ENCODE data around the gene KCNN4.

KCNN4 gene

DNA sequence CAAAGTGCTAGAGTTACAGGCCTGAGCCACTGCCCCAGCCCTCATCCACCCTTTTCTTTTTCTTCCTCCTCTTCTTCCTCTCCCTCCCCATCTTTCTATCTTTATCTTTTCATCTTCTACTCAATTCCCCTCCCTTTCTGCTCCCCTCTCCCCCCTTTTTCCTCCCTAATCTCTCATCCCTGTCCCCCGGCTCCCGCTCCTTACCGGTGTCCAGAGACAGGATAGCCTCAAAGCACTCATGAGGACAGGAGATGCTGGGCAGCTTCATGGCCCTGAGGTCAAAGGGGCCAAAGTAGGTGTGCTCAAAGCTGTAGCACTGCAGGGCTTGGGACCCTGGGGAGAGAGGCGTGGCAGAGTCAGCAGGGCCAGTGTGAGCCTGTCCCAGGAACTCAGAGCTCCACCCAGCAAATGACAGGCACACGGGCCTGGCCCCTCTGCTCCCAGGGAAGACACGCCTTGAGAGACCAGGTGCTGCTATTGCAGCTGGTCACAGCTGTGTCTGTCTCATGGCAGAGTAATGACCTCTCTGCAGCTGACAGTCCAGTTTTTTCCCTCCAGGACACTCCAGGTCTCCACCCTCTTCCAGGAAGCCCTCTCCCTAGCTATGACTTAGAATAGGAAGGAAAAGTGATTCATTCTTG is 18.8 kb upstream of the KCNN4 start:
- in situ Hi-C loops (cut with HindIII; ENCODE audit: low sequenced_read_pairs): no loop called here

GRCh38 chr19:43798546-43799409 is 18.0 kb upstream of the KCNN4 start:
- in situ Hi-C loops (cut with HindIII; ENCODE audit: low sequenced_read_pairs): no loop called here

DNA sequence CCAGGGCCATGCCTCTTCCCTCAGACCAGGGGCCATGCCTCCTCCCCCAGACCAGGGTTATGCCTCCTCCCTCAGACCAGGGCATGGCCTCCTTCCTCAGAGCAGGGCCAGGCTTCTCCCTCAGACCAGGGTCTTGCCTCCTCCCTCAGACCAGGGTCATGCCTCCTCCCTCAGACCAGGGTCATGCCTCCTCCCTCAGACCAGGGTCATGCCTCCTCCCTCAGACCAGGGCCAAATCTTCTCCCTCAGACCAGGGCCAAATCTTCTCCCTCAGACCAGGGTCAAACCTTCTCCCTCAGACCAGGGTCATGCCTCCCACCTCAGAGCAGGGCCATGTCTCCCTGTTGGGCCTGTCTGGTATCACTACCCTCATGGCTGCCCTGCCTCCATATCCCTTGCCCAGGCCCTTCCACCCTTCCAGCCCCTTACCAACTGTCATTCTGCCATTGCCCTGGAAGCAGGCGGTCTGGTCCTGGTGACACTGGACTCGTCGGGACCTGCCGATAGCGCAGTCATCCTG is 17.3 kb upstream of the KCNN4 start:
- in situ Hi-C loops (cut with HindIII; ENCODE audit: low sequenced_read_pairs): no loop called here

- in situ Hi-C loops (cut with HindIII; ENCODE audit: low sequenced_read_pairs): no loop called here
Observed at GRCh38 chr19:43797556-43797955, 16.8 kb upstream of the KCNN4 start.

GRCh38 chr19:43797118-43797517 is 16.3 kb upstream of the KCNN4 start:
- in situ Hi-C loops (cut with HindIII; ENCODE audit: low sequenced_read_pairs): no loop called here

DNA sequence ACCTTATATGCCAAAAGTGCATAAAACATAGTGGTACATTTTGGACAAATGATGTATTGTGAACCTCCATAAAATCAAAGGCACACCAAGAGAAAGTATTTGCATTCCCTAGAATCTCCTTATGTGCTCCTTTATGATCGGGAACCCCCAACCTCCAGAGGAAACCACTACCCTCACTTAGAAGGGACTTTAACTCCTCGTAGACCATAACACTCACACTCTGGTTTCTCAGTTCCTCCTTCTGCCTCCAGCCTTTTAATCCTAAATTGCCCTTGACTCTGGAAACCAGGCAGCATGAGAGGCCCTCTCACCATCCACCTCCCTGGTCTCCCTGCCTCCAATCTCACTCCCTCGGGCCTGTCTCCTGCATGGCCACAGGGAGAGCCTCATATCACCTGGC is 9.8 kb upstream of the KCNN4 start:
- in situ Hi-C loops (cut with HindIII; ENCODE audit: low sequenced_read_pairs): no loop called here

DNA sequence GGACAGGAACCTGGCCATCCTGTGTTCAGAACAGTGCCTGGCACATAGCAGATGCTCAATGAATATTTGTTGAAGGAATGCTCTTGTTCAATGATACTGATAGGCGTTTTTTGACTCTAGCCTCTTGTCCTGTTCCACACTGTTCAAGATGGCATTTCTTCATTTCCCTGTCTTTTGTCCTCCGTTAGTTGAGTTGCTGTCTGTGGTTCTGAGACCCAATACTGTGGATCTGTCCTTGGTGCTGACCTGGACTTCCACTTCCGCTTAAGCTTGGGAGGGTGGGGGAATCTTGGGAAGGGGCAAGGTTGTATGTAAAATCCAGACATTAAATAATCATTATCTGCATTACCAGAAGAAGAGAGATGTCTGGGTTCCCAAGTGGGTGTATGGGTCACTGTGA is 8.3 kb upstream of the KCNN4 start:
- in situ Hi-C loops (cut with HindIII; ENCODE audit: low sequenced_read_pairs): no loop called here

GRCh38 chr19:43786665-43787064 is 5.9 kb upstream of the KCNN4 start:
- in situ Hi-C loops (cut with HindIII; ENCODE audit: low sequenced_read_pairs): no loop called here

DNA sequence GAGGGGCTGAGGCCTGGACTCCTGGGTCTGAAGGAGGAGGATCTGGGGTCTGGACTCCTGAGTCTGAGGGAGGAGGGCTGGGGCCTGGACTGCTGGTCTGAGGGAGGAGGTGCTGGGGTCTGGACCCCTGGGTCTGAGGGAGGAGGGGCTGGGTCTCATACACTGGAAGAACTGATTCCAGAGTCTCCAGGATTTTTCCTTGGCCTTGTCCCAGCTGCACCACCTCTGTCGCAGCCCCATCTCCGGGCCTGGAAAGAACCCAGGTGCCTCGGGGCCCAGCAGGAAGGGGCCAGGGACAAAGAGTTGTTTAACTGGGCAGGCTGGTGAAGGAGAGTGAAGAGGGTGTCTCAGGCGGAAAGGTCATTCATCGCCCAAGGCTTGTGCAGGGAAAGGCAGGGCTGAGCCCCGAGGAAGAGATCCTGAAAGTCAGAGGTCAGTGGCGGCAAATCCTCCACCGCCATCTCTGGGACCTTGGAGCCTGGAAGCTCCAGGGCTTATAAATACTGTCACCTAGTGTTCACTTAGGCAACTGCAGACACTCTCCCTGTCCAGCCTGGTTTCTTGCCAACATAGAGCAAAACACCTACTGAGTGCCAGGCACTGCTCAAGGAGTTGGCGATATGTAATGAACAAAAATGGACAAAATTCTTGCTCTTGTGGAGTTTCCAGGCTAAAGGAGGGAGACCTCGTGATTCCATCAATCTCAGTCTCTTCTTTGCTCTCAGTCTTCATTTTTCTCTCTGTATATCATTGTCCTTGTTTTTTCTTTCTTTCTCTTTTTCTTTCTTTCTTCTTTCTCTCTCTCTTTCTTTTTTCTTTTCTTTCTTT is 4.4 kb upstream of the KCNN4 start:
- in situ Hi-C loops (cut with HindIII; ENCODE audit: low sequenced_read_pairs): no loop called here

DNA sequence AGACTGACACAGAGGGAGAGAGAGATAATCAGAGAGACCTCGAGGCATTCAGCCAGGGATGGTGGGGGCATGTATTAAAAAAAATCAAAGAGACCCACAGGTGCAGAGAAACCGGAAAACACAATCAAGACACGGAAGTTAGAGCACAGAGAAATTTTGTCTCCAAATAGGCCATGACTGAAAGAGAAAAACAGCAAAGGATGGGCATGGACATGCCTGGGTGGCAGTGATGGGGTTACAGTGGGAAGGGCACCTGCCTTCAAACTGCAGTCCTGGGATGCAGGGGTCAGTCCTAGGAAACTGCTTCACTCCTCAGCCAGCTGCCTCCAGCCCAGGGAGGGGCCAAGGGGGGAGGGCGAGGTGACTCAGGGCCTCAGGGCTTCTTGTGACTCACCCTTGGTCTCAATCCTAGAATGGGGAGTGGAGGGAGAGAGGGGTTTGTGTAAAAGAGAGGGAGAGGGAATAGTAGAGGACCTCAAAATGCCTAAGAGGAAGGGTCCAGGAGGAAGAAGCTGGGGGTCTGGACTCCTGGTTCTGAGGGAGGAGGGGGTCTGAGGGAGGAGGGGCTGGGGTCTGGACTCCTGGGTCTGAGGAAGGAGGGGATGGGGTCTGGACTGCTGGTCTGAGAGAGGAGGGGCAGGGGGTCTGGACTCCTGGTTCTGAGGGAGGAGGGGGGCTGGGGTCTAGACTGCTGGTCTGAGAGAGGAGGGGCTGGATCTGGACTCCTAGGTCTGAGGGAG is 3.6 kb upstream of the KCNN4 start:
- in situ Hi-C loops (cut with HindIII; ENCODE audit: low sequenced_read_pairs): no loop called here

- in situ Hi-C loops (cut with HindIII; ENCODE audit: low sequenced_read_pairs): no loop called here
Observed at GRCh38 chr19:43783636-43784035, 2.9 kb upstream of the KCNN4 start.

DNA sequence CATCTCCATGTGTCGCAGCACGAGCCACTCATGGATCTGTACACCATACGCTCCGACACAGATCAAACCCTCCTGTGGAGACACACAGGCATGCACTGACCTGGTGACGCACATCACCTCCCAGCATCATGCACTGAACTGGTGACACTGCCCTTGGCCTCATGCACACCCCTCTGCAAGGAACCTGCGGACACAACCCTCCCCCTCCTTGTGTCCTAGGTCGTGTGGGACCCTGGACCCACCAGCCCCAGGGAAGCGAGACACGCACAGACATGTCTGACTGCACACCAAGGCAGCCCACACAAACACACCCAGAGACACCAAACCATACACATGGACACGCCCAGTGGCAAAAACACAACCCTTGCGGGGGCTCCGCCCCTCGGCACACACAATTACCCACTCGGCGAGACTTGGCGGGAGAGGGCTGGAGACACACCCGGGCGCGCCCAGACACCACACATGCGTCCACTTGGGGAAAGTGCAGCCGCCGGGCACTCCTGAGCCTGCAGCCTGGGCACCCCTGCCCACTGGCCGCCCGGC is 2.0 kb upstream of the KCNN4 start:
- in situ Hi-C loops (cut with HindIII; ENCODE audit: low sequenced_read_pairs): no loop called here

GRCh38 chr19:43782311-43782660 is 1.5 kb upstream of the KCNN4 start:
- in situ Hi-C loops (cut with HindIII; ENCODE audit: low sequenced_read_pairs): no loop called here

GRCh38 chr19:43781630-43782310 is 997 bp upstream of the KCNN4 start:
- in situ Hi-C loops (cut with HindIII; ENCODE audit: low sequenced_read_pairs): no loop called here

DNA sequence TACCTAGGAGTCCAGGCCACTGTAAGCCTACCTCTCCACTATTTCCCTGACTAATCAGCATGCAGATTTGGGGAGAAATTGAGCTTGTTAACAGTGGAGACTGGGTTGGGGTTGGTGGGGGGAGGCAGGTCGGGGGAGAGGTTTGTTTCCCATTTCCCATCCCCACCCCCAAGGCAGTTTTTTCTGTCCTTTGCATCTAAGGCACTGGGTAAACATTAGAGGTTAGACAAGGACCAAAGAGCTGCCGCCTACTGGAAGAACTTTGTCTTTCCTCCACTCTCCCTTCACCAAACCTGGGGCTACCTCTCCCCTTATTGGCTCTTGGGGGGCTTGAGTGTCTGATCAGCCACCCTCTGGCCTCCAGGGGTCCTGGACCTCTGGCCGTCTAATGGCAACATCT is 953 bp downstream of the KCNN4 start:
- in situ Hi-C loops (cut with HindIII; ENCODE audit: low sequenced_read_pairs): no loop called here

DNA sequence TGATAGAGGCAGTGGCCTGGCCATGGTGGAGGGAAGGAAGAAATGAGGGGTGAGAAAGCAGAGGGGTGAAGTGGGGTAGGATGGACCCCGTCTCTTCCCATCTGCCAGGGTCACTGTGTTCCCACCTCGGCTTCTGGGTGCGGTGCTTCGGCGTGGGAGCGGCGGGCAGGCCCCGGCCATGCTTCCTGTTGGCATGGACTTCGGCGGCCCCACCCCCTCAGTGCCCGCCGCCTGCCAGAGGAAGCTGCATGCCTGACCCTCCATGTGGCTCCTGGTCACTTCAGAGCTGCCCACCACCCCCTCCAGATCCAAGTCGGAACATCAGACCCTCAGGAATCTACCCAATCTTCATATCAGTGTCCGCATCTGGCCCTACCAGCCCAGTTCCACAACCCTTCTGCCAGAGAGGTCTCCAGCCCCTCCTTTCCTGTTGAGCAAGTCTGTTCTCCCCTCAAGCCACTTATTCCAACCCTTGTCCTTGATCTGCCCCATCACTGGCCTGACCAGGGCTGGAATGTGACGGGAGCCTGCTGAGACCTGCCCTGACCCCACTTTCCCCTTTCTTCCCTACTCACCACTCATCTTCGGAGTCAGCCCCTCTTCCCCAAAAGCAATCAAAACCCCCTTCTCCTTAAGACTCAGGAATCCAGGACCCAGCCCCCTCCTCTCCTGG is 1.5 kb downstream of the KCNN4 start:
- in situ Hi-C loops (cut with HindIII; ENCODE audit: low sequenced_read_pairs): no loop called here

DNA sequence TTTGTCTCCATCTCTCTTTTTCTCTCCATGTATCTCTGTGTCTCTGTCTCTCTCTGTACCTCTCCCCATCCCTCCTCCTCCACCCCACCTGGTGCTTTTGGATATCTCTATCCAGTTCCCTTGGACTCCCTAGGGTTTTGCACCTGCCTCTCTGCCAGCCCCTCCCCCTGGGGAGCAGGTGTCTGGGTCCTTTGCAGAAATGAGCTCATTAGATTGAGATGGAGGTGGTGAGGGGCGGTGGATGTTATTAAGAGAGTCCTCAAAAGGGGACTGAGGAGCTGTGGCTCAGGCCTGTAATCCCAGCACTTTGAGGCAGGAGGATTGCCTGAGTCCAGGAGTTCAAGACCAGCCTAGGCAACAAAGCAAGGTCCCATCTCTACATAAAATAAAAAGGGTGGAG is 2.1 kb downstream of the KCNN4 start:
- in situ Hi-C loops (cut with HindIII; ENCODE audit: low sequenced_read_pairs): no loop called here

DNA sequence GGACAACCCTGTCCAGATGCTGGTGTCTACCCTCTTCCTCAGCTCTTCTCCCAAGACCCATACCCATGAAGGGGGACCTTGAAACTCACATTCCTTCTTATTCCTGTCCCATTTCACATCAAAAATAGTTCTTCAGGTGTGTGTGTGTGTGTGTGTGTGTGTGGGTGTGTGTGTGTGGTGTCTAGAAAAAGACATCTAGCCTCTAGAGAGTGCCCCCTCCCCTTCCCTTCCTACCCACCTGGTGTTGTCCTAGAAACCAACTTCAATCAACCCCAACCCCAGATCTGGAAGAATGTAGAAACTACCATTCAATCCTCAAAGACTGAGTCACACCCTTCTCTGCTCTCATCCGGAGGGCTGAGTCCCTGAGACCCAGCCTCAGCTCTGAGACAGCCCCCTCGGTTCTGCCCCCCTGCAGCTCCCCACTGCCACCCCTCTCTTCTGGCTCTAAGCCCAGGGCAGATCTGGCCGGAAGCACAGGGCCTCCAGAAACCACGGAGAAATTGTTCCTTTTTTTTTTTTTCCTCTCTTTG is 3.5 kb downstream of the KCNN4 start:
- in situ Hi-C loops (cut with HindIII; ENCODE audit: low sequenced_read_pairs): no loop called here

DNA sequence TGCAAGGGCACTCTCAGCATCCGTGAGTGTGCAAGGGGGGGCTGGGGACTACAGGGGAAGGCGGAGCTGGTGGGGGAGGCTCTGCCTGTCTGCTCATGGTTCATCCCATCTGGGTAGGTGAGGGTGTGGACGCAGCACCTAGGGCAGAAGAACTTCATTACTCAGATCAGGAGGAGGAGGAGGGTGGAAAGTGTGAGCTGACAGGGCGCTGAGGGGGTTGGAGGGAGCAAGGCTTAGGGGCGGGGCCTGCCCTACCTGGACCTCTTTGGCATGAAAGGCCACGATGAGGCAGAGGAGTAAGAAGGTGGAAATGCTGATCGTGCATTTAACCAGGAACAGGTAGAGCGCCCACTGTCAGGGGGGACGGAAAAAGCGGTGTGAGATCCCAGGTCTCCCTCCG is 4.5 kb downstream of the KCNN4 start:
- in situ Hi-C loops (cut with HindIII; ENCODE audit: low sequenced_read_pairs): no loop called here
